GM23338 (cell line): Measurements from ENCODE around the gene AOPEP.

Experiments
- CREB1 ChIP-seq: fragments of 250-450 bp; sonication (Bioruptor Pico); IDR thresholded peaks from 2 replicates; pipeline ENCODE4 v1.5.0; 2020; ENCODE audit warnings: low read depth, mild to moderate bottlenecking, moderate library complexity
- CTCF ChIP-seq, 2 experiments: fragments of 200-600 bp in 1 of 2; sonication (generic) in 1 of 2; conservative IDR thresholded peaks; 2 replicates each; pipeline versions ENCODE4 v1.5.1 to v1.6.1; 2016 to 2017; ENCODE audit warnings: antibody characterized with exemption in 2 of 2, low read depth in 2 of 2, mild to moderate bottlenecking in 2 of 2, moderate library complexity in 1 of 2
- ETS1 ChIP-seq: IDR thresholded peaks from 2 replicates; pipeline ENCODE4 v1.6.1; 2016; ENCODE audit warnings: antibody characterized with exemption
- EZH2 ChIP-seq: fragments of 200-600 bp; sonication (generic); IDR thresholded peaks from one replicate; pipeline ENCODE4 v1.8.0; 2017; ENCODE audit warnings: antibody characterized with exemption, mild to moderate bottlenecking, low read depth; ENCODE audit not compliant: unreplicated experiment
- EZH2phosphoT487 ChIP-seq: fragments of 200-600 bp; sonication (generic); IDR thresholded peaks from one replicate; pipeline ENCODE4 v1.8.1; 2018; ENCODE audit warnings: antibody characterized with exemption; ENCODE audit not compliant: unreplicated experiment
- JUNB ChIP-seq: IDR thresholded peaks from one replicate; pipeline ENCODE4 v1.6.1; 2016; ENCODE audit warnings: antibody characterized with exemption; ENCODE audit not compliant: unreplicated experiment
- POLR2AphosphoS5 ChIP-seq: IDR thresholded peaks from 2 replicates; pipeline ENCODE4 v1.6.1; 2016; ENCODE audit warnings: antibody characterized with exemption, low read depth
- REST ChIP-seq: IDR thresholded peaks from one replicate; pipeline ENCODE4 v1.6.1; 2018; ENCODE audit warnings: antibody characterized with exemption; ENCODE audit not compliant: unreplicated experiment
- STAT1 ChIP-seq: IDR thresholded peaks from one replicate; pipeline ENCODE4 v1.6.1; 2016; ENCODE audit warnings: antibody characterized with exemption; ENCODE audit not compliant: unreplicated experiment
- ZNF114 ChIP-seq: fragments of 250-450 bp; sonication (Bioruptor Pico); IDR thresholded peaks from 2 replicates; pipeline ENCODE4 v1.5.0; 2020; ENCODE audit warnings: mild to moderate bottlenecking, moderate library complexity

- TF ChIP-seq CTCF (conservative IDR thresholded peaks at IDR 0.05; ENCODE audit: low read depth in 2 of 2) (no peak), JUNB (no peak), POLR2AphosphoS5 (no peak), EZH2 (no peak), EZH2phosphoT487 (no peak), ETS1 (no peak), STAT1 (no peak), CREB1 (CRISPR knock-in tag) (no peak), REST (no peak), ZNF114 (CRISPR knock-in tag) (no peak)
Measured at GRCh38 chr9:94798708-94799107, 72.2 kb downstream of the AOPEP start.
